Vagina (tissue), 2 donors: ENCODE results near the gene PHKA1.

ENCODE experiments used
- CTCF ChIP-seq, 3 experiments: fragments of 450-650 bp in 2 of 3; fragments of 200-600 bp in 1 of 3; sonication (generic) in 1 of 3; IDR thresholded peaks; one replicate each; pipeline ENCODE4 v1.5.1; 2017 to 2019; ENCODE audit warnings: antibody characterized with exemption in 3 of 3, mild to moderate bottlenecking in 2 of 3, moderate library complexity in 2 of 3
- POLR2A ChIP-seq, 2 donors: fragments of 450-650 bp; IDR thresholded peaks; one replicate each; pipeline ENCODE4 v1.6.1; 2017; ENCODE audit warnings: antibody characterized with exemption in 2 of 2, mild to moderate bottlenecking in 2 of 2, moderate library complexity in 2 of 2

- TF ChIP-seq CTCF (IDR thresholded peaks at IDR 0.05) = no peak
- TF ChIP-seq POLR2A (IDR thresholded peaks at IDR 0.05) = no peak
Measured at GRCh38 chrX:72662020-72662747, 51.9 kb downstream of the PHKA1 start.
